Endothelial cell of umbilical vein (primary cell): ENCODE results near the gene ZNF892. TPM values are rescaled to one million over a fixed set of nuclear protein-coding genes. Genes with fewer than 3 reads are reported as not detected.

ENCODE experiments used
- BruUV-seq: library from RNA; stranded (reverse); fragments of 400-500 nt; replicated peaks from 2 replicates; lab custom pipeline; 2021; lab: Mats Ljungman, UMichigan
- CTCF ChIA-PET: fragments of 300-600, 350-600 bp; sonication (Branson Sonifier 250); formaldehyde crosslinking; loops from one replicate; lab custom pipeline; 2021; ENCODE audit warnings: antibody characterized with exemption, inconsistent platforms; lab: Charles Lee
- POLR2A ChIA-PET: fragments of 300-600, 350-600 bp; sonication (Branson Sonifier 250); formaldehyde crosslinking; loops from one replicate; lab custom pipeline; 2021; ENCODE audit warnings: antibody characterized with exemption, inconsistent platforms; lab: Charles Lee
- DNase-seq: peaks from one replicate; pipeline ENCODE4 v3.0.0-alpha.2; 2011; ENCODE audit warnings: low read depth, low spot score
- FAIRE-seq: peaks from 2 replicates; lab custom pipeline; 2011; peaks lifted over from hg19 to GRCh38; lab: Jason Lieb, UNC
- H2AFZ ChIP-seq: 2 replicates; pipeline ENCODE4 v1.6.0; 2012; ENCODE audit warnings: low read depth, low read length, control low read depth, inconsistent platforms
- H3K27ac ChIP-seq: 2 replicates; pipeline ENCODE4 v1.5.1; 2011; ENCODE audit warnings: low read depth, mild to moderate bottlenecking, control low read depth, low read length, moderate library complexity; ENCODE audit not compliant: insufficient read depth
- H3K27me3 ChIP-seq, 2 experiments: 2 replicates each; pipeline versions ENCODE4 v1.6.0 to v1.6.1; 2011; ENCODE audit warnings: low read length in 2 of 2, mixed read lengths in 1 of 2; ENCODE audit not compliant: control insufficient read depth in 2 of 2, insufficient read depth in 2 of 2
- H3K36me3 ChIP-seq, 2 experiments: 2 replicates in 1 of 2; 3 replicates in 1 of 2; pipeline ENCODE4 v1.5.1; 2011; ENCODE audit warnings: low read length in 2 of 2, mild to moderate bottlenecking in 1 of 2, moderate library complexity in 1 of 2; ENCODE audit not compliant: control insufficient read depth in 2 of 2, insufficient read depth in 2 of 2; ENCODE audit errors: extremely low read depth in 1 of 2
- H3K4me1 ChIP-seq: 3 replicates; pipeline ENCODE4 v1.5.1; 2011; ENCODE audit warnings: mild to moderate bottlenecking, low read length; ENCODE audit not compliant: control insufficient read depth, insufficient read depth; ENCODE audit errors: extremely low read depth
- H3K4me2 ChIP-seq: 2 replicates; pipeline ENCODE4 v1.6.1; 2011; ENCODE audit warnings: low read length, control low read depth, mixed read lengths; ENCODE audit not compliant: insufficient read depth
- H3K4me3 ChIP-seq, 3 experiments: fragments of 200-600 bp in 1 of 3; sonication (generic), shearing (Covaris generic) in 1 of 3; replicated peaks in 1 of 3; 2 replicates each; pipeline ENCODE4 v1.5.1; 2011 to 2016; ENCODE audit warnings: control low read depth in 3 of 3, low read length in 3 of 3, mild to moderate bottlenecking in 2 of 3, inconsistent platforms in 1 of 3, low read depth in 1 of 3, moderate library complexity in 1 of 3; ENCODE audit not compliant: insufficient read depth in 1 of 3
- H3K79me2 ChIP-seq: 2 replicates; pipeline ENCODE4 v1.6.0; 2012; ENCODE audit warnings: low read length, inconsistent platforms; ENCODE audit not compliant: control insufficient read depth, insufficient read depth
- H3K9ac ChIP-seq: replicated peaks from 2 replicates; pipeline ENCODE3; 2011; ENCODE audit warnings: low read length, control low read depth; ENCODE audit not compliant: insufficient read depth; ENCODE audit errors: extremely low read depth
- H3K9me1 ChIP-seq: replicated peaks from 3 replicates; pipeline ENCODE4 v1.6.0; 2011; ENCODE audit warnings: mild to moderate bottlenecking, low read length; ENCODE audit not compliant: control insufficient read depth, insufficient read depth; ENCODE audit errors: extremely low read depth
- H3K9me3 ChIP-seq: replicated peaks from 2 replicates; pipeline ENCODE4 v1.5.1; 2012; ENCODE audit warnings: low read length, inconsistent platforms; ENCODE audit not compliant: control insufficient read depth, insufficient read depth
- H4K20me1 ChIP-seq: replicated peaks from 2 replicates; pipeline ENCODE3; 2011; ENCODE audit warnings: mild to moderate bottlenecking, low read length; ENCODE audit not compliant: control insufficient read depth, insufficient read depth; ENCODE audit errors: extremely low read depth
- CTCF ChIP-seq, 2 donors: IDR thresholded peaks; 1 replicate in 1 of 2; 2 replicates in 1 of 2; pipeline ENCODE4 v1.5.1; 2011; ENCODE audit warnings: low read length in 2 of 2, mild to moderate bottlenecking in 2 of 2, moderate library complexity in 2 of 2, control low read depth in 1 of 2, inconsistent platforms in 1 of 2, low read depth in 1 of 2; ENCODE audit not compliant: insufficient read depth in 1 of 2; ENCODE audit errors: extremely low read depth in 1 of 2
- EZH2 ChIP-seq: IDR thresholded peaks from 2 replicates; pipeline ENCODE4 v1.6.1; 2012; ENCODE audit warnings: borderline replicate concordance, low read depth, mild to moderate bottlenecking, moderate library complexity, low read length, inconsistent platforms; ENCODE audit not compliant: severe bottlenecking
- FOS ChIP-seq: IDR thresholded peaks from 2 replicates; pipeline ENCODE4 v1.6.1; 2011; ENCODE audit warnings: mild to moderate bottlenecking, low read length, moderate library complexity, borderline replicate concordance; ENCODE audit not compliant: insufficient read depth
- GATA2 ChIP-seq: IDR thresholded peaks from 2 replicates; pipeline ENCODE4 v1.7.0; 2011; ENCODE audit warnings: low read depth, mild to moderate bottlenecking, moderate library complexity, mixed read lengths, low read length; ENCODE audit not compliant: insufficient read length, insufficient read depth
- JUN ChIP-seq: IDR thresholded peaks from 2 replicates; pipeline ENCODE4 v1.6.1; 2011; ENCODE audit warnings: borderline replicate concordance, low read depth; ENCODE audit not compliant: insufficient read length, insufficient read depth
- MAX ChIP-seq: IDR thresholded peaks from 2 replicates; pipeline ENCODE4 v1.6.1; 2011; ENCODE audit not compliant: insufficient read depth, insufficient read length
- MYC ChIP-seq: IDR thresholded peaks from one replicate; pipeline ENCODE4 v1.6.1; 2011; ENCODE audit warnings: mild to moderate bottlenecking, low read depth, low read length
- POLR2A ChIP-seq: IDR thresholded peaks from 2 replicates; pipeline ENCODE4 v1.6.1; 2012; ENCODE audit warnings: low read depth, mild to moderate bottlenecking, control low read depth, low read length
- POLR2AphosphoS5 ChIP-seq: IDR thresholded peaks from 2 replicates; pipeline ENCODE4 v1.6.1; 2012; ENCODE audit warnings: low read depth, mild to moderate bottlenecking, control low read depth, low read length, moderate library complexity; ENCODE audit not compliant: insufficient read depth
- dilution Hi-C: fragments of 300-500 bp; cut with MboI; formaldehyde crosslinking; loops from one replicate; pipeline ENCODE4 v1.15.0; 2019; ENCODE audit warnings: low sequenced_read_pairs; ENCODE audit not compliant: extremely low pct_ligation_motif_present
- intact Hi-C: fragments of 100-400 bp; cut with micrococcal nuclease; formaldehyde crosslinking; loops from one replicate; pipeline ENCODE4 v1.10.0; 2022
- polyA plus RNA-seq, 4 experiments: library from polyadenylated mRNA; depleted of rRNA in 3 of 4; stranded (reverse) in 3 of 4; unstranded in 1 of 4; fragments of >200 nt; gene quantifications; 2 replicates each; pipeline versions ENCODE4 v1.2.1 to v1.2.3, GENCODE V29; 2011 to 2012; ENCODE audit warnings: missing spikeins in 1 of 4
- total RNA-seq: library from RNA; stranded (reverse); gene quantifications from 2 replicates; pipeline ENCODE4 v1.2.3, GENCODE V29; 2021

The ZNF892 gene
- total and polyA plus RNA-seq, 2 donors (not counting 3 experiments of a cell fraction or from before 2014, with no cell fraction given), result 0.65 to 3.7 TPM

GRCh38 chr2:95234286-95234785, 27.0 kb downstream of the ZNF892 start:
- H3K9ac ChIP-seq, result no peak overlapping the region
- no peak overlapping the region for H2AFZ ChIP-seq
- no peak overlapping the region for H3K4me2 ChIP-seq
- H4K20me1 ChIP-seq, result no peaks in the 10 kb centered on the region
- no peaks in the 10 kb centered on the region for H3K36me3 ChIP-seq
- dilution Hi-C loops, result no loop called here
- ChIA-PET POLR2A (no interaction called here), CTCF (no interaction called here)
- intact Hi-C loops, result loop anchor here (5.0 kb wide), 1 partner anchor 493 kb away; no protein-coding TSS in a partner anchor
- H3K9me3 ChIP-seq, result no peaks in the 10 kb centered on the region
- BruUV-seq, result no TSS peak
- no peak overlapping the region for H3K4me3 ChIP-seq
- no peaks in the 10 kb centered on the region for H3K4me1 ChIP-seq
- TF ChIP-seq GATA2, result no peak
- TF ChIP-seq MAX, result no peak
- TF ChIP-seq JUN, result no peak
- no peak for TF ChIP-seq FOS
- TF ChIP-seq MYC, result no peak
- TF ChIP-seq POLR2AphosphoS5, result no peak
- no peak for TF ChIP-seq EZH2
- no peak for TF ChIP-seq CTCF (IDR thresholded peaks at IDR 0.05; ENCODE audit: extremely low read depth in 1 of 2, insufficient read depth in 1 of 2, low read depth in 1 of 2, low read length in 2 of 2)
- TF ChIP-seq POLR2A, result no peak
- H3K79me2 ChIP-seq, result no peaks in the 10 kb centered on the region
- no peaks in the 10 kb centered on the region for H3K9me1 ChIP-seq
- no peak overlapping the region for H3K27ac ChIP-seq
- DNase-seq (no peak), FAIRE-seq (no peak)
- H3K27me3 ChIP-seq, result no peaks in the 10 kb centered on the region
